ENCODE results near the gene KRTAP4-7.
"Not testable (repeated sequence)": the region's sequence is repeated elsewhere in the genome, so short reads cannot be mapped to it uniquely, and the experiment has no call there.

The KRTAP4-7 gene

DNA sequence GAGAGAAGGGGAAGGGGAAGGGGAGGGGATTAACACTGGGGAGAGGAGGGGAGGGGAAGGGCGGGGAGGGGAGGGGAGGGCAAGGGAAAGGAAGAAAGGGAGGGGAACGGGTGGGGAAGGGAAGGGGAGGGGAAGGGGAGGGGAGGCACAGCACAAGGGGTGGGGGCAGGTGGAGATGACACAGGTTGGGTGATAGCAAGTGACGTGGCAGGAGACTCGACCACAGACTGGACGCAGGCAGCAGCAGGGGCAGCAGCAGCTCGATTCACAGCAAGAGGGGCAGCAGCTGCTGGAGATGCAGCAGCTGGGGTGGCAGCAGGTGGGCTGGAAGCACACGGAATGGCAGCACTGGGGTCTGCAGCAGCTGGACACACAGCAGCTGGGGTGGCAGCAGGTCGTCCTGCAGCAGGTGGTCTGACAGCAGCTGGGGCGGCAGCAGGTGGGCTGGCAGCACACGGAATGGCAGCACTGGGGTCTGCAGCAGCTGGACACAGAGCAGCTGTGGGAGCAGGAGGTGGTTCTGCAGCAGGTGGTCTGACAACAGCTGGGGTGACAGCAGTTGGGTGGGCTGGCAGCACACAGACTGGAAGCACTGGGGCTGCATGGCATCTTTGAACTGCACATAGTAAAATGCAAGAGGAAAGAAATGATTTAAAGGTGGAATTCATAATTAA lies 17.8 kb downstream of the KRTAP4-7 start, which contains the start of gene KRTAP4-16:
TSS of gene KRTAP4-16 (minus strand) at position 624 of the 674 bp plus-strand sequence. CDS start at position 624, 0 bp downstream.
- TF ChIP-seq, protein P1, sequence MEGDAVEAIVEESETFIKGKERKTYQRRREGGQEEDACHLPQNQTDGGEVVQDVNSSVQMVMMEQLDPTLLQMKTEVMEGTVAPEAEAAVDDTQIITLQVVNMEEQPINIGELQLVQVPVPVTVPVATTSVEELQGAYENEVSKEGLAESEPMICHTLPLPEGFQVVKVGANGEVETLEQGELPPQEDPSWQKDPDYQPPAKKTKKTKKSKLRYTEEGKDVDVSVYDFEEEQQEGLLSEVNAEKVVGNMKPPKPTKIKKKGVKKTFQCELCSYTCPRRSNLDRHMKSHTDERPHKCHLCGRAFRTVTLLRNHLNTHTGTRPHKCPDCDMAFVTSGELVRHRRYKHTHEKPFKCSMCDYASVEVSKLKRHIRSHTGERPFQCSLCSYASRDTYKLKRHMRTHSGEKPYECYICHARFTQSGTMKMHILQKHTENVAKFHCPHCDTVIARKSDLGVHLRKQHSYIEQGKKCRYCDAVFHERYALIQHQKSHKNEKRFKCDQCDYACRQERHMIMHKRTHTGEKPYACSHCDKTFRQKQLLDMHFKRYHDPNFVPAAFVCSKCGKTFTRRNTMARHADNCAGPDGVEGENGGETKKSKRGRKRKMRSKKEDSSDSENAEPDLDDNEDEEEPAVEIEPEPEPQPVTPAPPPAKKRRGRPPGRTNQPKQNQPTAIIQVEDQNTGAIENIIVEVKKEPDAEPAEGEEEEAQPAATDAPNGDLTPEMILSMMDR (IDR thresholded peaks at IDR 0.05; ENCODE audit: low read depth, low read length), result no peak
- no peak within 1 kb of the TSS for H3K4me3 ChIP-seq (ENCODE audit: low read depth, low read length)

DNA sequence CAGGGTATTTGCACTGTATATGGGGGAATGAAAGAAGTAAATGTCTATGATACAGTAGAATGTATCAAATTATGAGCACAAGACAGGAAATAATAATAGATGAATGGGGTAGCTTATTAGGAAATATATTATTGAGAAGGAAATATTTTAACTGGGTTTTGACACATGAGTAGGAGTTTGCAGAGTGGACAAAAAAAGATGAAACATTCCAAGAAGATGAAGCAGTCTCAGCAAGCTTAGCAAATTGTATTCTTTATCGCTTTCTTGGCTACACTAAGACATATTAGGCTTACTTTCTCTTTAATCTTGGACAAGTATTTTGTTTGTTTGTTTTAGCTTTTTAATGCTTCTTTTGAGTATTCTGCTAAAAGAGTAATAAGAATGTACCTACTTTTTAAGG lies 19.9 kb downstream of the KRTAP4-7 start:
- TF ChIP-seq, protein P1 (IDR thresholded peaks at IDR 0.05; ENCODE audit: low read depth, low read length), result no peak
- no peak overlapping the region for H3K4me3 ChIP-seq (ENCODE audit: low read depth, low read length)

DNA sequence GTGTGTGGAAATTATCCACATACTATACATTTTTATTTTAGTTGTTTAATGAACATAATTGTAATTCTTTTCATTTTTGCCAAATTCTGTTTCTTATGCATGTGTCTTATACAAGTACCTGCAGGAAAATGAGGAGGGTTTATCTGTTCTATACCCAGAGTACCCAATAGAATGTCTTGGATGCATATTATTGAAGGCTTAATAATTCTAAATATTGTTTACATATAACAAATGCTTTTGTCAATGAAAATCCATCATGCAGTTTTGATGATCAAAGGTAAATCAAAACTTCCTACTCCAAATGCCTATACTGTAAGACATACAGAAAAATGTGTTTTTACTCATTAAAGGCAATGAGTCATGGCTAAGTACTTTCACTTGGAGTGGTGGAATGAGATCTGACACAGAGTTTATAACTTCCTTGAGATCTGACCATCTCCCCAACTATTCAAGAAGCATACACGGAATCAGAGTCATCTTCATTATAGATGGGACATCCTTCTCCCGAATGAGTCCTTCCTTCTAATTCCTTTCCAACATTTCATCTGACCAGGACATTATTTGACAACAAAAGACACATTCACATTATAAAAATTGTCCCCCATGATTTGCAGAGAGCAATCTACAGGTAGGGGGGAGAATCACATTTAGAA lies 20.6 kb downstream of the KRTAP4-7 start:
- H3K4me3 ChIP-seq (ENCODE audit: low read depth, low read length), result not testable (repeated sequence)

DNA sequence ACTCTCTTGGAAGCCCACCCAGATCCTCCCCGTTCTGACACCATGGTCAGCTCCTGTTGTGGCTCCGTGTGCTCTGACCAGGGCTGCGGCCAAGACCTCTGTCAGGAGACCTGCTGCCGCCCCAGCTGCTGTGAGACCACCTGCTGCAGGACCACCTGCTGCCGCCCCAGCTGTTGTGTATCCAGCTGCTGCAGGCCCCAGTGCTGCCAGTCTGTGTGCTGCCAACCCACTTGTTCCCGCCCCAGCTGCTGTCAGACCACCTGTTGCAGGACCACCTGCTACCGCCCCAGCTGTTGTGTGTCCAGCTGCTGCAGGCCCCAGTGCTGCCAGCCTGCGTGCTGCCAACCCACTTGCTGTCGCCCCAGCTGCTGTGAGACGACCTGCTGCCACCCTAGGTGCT lies 21.4 kb downstream of the KRTAP4-7 start, which contains the start of gene KRTAP4-9:
TSS of gene KRTAP4-9 (plus strand) at position 43 of the 400 bp plus-strand sequence. CDS start at position 43, 0 bp downstream.
- H3K4me3 ChIP-seq (ENCODE audit: low read depth, low read length), result not testable (repeated sequence)

GRCh38 chr17:41107941-41108450 lies 24.0 kb downstream of the KRTAP4-7 start:
- H3K4me3 ChIP-seq (ENCODE audit: low read depth, low read length), result no peak overlapping the region
- TF ChIP-seq, protein P1 (IDR thresholded peaks at IDR 0.05; ENCODE audit: low read depth, low read length), result no peak

GRCh38 chr17:41108728-41109386 lies 24.9 kb downstream of the KRTAP4-7 start:
- not testable (repeated sequence) for H3K4me3 ChIP-seq (ENCODE audit: low read depth, low read length)

DNA sequence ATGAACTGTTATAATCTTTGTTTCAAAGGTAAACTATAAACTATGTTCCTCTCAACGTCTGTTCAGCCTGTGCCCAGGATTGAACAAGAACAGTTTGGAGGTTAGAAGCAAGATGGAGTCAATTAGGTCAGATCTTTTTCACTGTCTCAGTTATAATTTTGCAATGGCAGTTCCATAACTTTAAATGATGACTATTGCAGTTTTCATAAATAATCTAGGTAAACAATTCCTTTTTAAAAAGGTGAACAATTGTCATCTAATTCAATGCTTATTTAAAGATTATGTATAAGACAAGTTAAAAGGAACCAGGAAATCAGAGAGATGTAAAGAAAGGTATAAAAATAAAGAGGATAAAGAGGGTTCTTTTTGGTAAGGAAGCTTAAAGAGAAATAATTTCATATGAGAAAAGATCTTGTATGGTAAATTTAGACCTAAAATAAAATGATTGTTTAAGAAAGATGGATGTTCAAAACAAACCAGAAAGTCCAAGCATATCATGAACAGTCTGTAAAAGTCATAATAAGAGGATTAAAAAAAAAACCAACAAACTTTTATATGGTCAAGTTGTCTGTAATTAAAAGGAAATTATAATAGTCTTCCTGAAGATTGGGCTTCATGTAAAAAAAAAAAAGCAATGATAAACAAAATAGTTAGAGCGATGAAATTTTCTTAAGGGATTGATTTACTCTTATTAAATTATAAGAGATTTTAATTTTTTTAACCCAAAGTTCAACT lies 27.4 kb downstream of the KRTAP4-7 start:
- TF ChIP-seq, protein P1 (IDR thresholded peaks at IDR 0.05; ENCODE audit: low read depth, low read length), result no peak
- H3K4me3 ChIP-seq (ENCODE audit: low read depth, low read length), result no peak overlapping the region

- TF ChIP-seq, protein P1 (IDR thresholded peaks at IDR 0.05; ENCODE audit: low read depth, low read length), result no peak
- no peak overlapping the region for H3K4me3 ChIP-seq (ENCODE audit: low read depth, low read length)
Measured at GRCh38 chr17:41116297-41116696, 32.3 kb downstream of the KRTAP4-7 start.

GRCh38 chr17:41117846-41118386 lies 34.0 kb downstream of the KRTAP4-7 start, which contains the start of gene KRTAP4-11:
Gene KRTAP4-11 (minus strand): TSS chr17:41118373. CDS start chr17:41118315, 58 bp downstream.
- not testable (repeated sequence) for H3K4me3 ChIP-seq (ENCODE audit: low read depth, low read length)

Measured in WI38 (cell line).